ENCODE data around the gene CDKAL1. TPM values are rescaled to one million over a fixed set of nuclear protein-coding genes. Genes with fewer than 3 reads are reported as not detected.
"Not testable (repeated sequence)": the region's sequence is repeated elsewhere in the genome, so short reads cannot be mapped to it uniquely, and the experiment has no call there.

Gene CDKAL1
- total RNA-seq, 2 donors from 2014 or later: 23.5 to 26.4 TPM

GRCh38 chr6:20719980-20720379 is 185.7 kb downstream of the CDKAL1 start:
- Histone ChIP-seq H3K9ac (ENCODE audit: extremely low read depth, low read length, poor library complexity, severe bottlenecking) (no peak overlapping the region), H3K36me3 (ENCODE audit: control insufficient read depth, insufficient read depth, low read length) (peaks cover 4% of the 10 kb centered on the region), H3K27ac (ENCODE audit: low read depth, low read length) (no peak overlapping the region), H3K4me3 (ENCODE audit: low read length) (no peak overlapping the region), H3K27me3 (ENCODE audit: control insufficient read depth, insufficient read depth, low read length, poor library complexity, severe bottlenecking) (no peaks in the 10 kb centered on the region), H3K9me3 (ENCODE audit: control insufficient read depth, low read length) (peaks cover 10% of the 10 kb centered on the region), H3K4me1 (ENCODE audit: control insufficient read depth, insufficient read depth, low read length) (no peaks in the 10 kb centered on the region)
- 89 to 94% methylated on average over 1 to 2 of the region's 2 CpGs for WGBS, 2 experiments (ENCODE audit: insufficient coverage in 1 of 2, insufficient read length in 1 of 2)
- TF ChIP-seq CTCF (conservative IDR thresholded peaks at IDR 0.05): no peak
- Mint-ChIP-seq H3K4me1 (peaks cover 11% of the 10 kb centered on the region), H3K4me3 (no peak overlapping the region), H3K36me3 (ENCODE audit: low read depth) (no peaks in the 10 kb centered on the region), H3K27me3 (ENCODE audit: insufficient read depth) (no peaks in the 10 kb centered on the region), H3K9me3 (peaks cover 7% of the 10 kb centered on the region), H3K27ac (no peak overlapping the region)
- DNase-seq: no peak

- H3K36me3 Mint-ChIP-seq (ENCODE audit: low read depth); H3K4me3 ChIP-seq (ENCODE audit: low read length); H3K9me3 ChIP-seq (ENCODE audit: control insufficient read depth, low read length); H3K27me3 Mint-ChIP-seq (ENCODE audit: insufficient read depth); H3K9ac ChIP-seq (ENCODE audit: extremely low read depth, low read length, poor library complexity, severe bottlenecking); H3K4me3 Mint-ChIP-seq; H3K27ac ChIP-seq (ENCODE audit: low read depth, low read length); H3K27ac Mint-ChIP-seq; H3K27me3 ChIP-seq (ENCODE audit: control insufficient read depth, insufficient read depth, low read length, poor library complexity, severe bottlenecking); H3K36me3 ChIP-seq (ENCODE audit: control insufficient read depth, insufficient read depth, low read length); H3K4me1 ChIP-seq (ENCODE audit: control insufficient read depth, insufficient read depth, low read length); DNase-seq; H3K9me3 Mint-ChIP-seq: not testable (repeated sequence)
- peaks cover 11% of the 10 kb centered on the region for H3K4me1 Mint-ChIP-seq
- 0 to 67% methylated on average over 1 to 3 of the region's 3 CpGs for WGBS, 2 experiments (ENCODE audit: insufficient coverage in 1 of 2, insufficient read length in 1 of 2)
Measured at GRCh38 chr6:20721121-20721520, 186.9 kb downstream of the CDKAL1 start.

GRCh38 chr6:20722455-20722854 is 188.2 kb downstream of the CDKAL1 start:
- no peaks in the 10 kb centered on the region for H3K27me3 ChIP-seq (ENCODE audit: control insufficient read depth, insufficient read depth, low read length, poor library complexity, severe bottlenecking)
- peaks cover 4% of the 10 kb centered on the region for H3K36me3 ChIP-seq (ENCODE audit: control insufficient read depth, insufficient read depth, low read length)
- no peaks in the 10 kb centered on the region for H3K27me3 Mint-ChIP-seq (ENCODE audit: insufficient read depth)
- 100% methylated on average over 2 of the region's 2 CpGs; no CpG with 5 or more reads in 1 of the 2 experiments for WGBS, 2 experiments (ENCODE audit: insufficient coverage in 1 of 2, insufficient read length in 1 of 2)
- H3K4me1 ChIP-seq (ENCODE audit: control insufficient read depth, insufficient read depth, low read length): no peaks in the 10 kb centered on the region
- no peak overlapping the region for H3K27ac ChIP-seq (ENCODE audit: low read depth, low read length)
- peaks cover 10% of the 10 kb centered on the region for H3K9me3 ChIP-seq (ENCODE audit: control insufficient read depth, low read length)
- H3K9me3 Mint-ChIP-seq: peaks cover 7% of the 10 kb centered on the region
- H3K4me1 Mint-ChIP-seq: peaks cover 11% of the 10 kb centered on the region
- no peak overlapping the region for H3K9ac ChIP-seq (ENCODE audit: extremely low read depth, low read length, poor library complexity, severe bottlenecking)
- no peak for DNase-seq
- no peak overlapping the region for H3K4me3 Mint-ChIP-seq
- no peaks in the 10 kb centered on the region for H3K36me3 Mint-ChIP-seq (ENCODE audit: low read depth)
- H3K27ac Mint-ChIP-seq: no peak overlapping the region
- H3K4me3 ChIP-seq (ENCODE audit: low read length): no peak overlapping the region
- no peak for TF ChIP-seq CTCF (conservative IDR thresholded peaks at IDR 0.05)

DNA sequence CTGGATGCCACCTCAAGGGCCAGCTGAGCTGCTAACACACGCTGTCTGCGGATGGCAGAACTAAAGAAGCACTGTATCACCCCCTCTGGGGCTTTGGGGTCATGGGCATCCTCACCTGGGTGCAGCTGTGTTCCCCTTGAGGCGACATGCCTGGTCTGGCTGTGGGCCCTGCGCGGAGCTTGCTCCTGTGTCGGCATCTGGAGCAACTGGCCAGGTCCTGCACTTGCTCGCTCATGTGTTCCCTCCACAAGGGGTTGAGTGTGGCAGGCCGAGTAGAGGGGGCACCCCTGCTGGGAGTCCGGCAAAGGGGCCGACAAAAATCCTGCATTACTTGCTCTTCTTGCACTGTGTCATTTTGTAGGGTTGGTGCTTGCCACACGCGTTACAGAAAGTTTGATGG is 189.0 kb downstream of the CDKAL1 start:
- H3K9ac ChIP-seq (ENCODE audit: extremely low read depth, low read length, poor library complexity, severe bottlenecking): no peak overlapping the region
- H3K4me1 Mint-ChIP-seq: peaks cover 11% of the 10 kb centered on the region
- 92 to 95% methylated on average over 4 to 12 of the region's 12 CpGs for WGBS, 2 experiments (ENCODE audit: insufficient coverage in 1 of 2, insufficient read length in 1 of 2)
- peaks cover 4% of the 10 kb centered on the region for H3K36me3 ChIP-seq (ENCODE audit: control insufficient read depth, insufficient read depth, low read length)
- H3K27ac Mint-ChIP-seq: no peak overlapping the region
- no peak for TF ChIP-seq CTCF (conservative IDR thresholded peaks at IDR 0.05)
- H3K9me3 Mint-ChIP-seq: peaks cover 7% of the 10 kb centered on the region
- no peak overlapping the region for H3K4me3 Mint-ChIP-seq
- H3K4me3 ChIP-seq (ENCODE audit: low read length): no peak overlapping the region
- no peaks in the 10 kb centered on the region for H3K4me1 ChIP-seq (ENCODE audit: control insufficient read depth, insufficient read depth, low read length)
- no peaks in the 10 kb centered on the region for H3K36me3 Mint-ChIP-seq (ENCODE audit: low read depth)
- no peak for DNase-seq
- no peaks in the 10 kb centered on the region for H3K27me3 Mint-ChIP-seq (ENCODE audit: insufficient read depth)
- no peaks in the 10 kb centered on the region for H3K27me3 ChIP-seq (ENCODE audit: control insufficient read depth, insufficient read depth, low read length, poor library complexity, severe bottlenecking)
- peaks cover 10% of the 10 kb centered on the region for H3K9me3 ChIP-seq (ENCODE audit: control insufficient read depth, low read length)
- H3K27ac ChIP-seq (ENCODE audit: low read depth, low read length): no peak overlapping the region

Data from endodermal cell (in vitro differentiated cells).